HG02970 (cell line): ENCODE results near the gene DNM3.

Experiments
- ATAC-seq: cut with Tn5 transposase; IDR thresholded peaks from one replicate; pipeline ENCODE4 v1.9.1; 2021; ENCODE audit warnings: mild to moderate bottlenecking, moderate library complexity, moderate number of reproducible peaks; ENCODE audit not compliant: unreplicated experiment, low FRiP score

DNM3 gene

DNA sequence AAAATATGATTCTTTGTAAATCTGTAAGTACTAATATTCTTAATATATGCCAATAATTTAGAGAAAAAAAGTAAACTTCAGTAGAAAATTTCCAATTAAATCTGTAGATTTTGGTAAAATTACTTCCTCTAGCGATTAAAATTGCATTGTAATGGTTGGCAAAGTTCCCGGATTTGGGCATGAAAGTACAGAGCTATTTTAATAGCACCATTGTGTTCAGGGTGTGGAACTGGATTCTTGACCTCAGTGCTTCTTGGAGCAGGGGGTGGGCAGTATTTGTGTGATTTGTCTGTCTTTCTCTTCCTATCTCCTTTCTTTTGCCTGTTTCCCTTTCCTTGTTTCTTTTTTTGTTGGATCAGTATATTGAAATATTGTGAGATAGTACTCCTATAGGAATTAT is 72.1 kb downstream of the DNM3 start:
- no peak for ATAC-seq

DNA sequence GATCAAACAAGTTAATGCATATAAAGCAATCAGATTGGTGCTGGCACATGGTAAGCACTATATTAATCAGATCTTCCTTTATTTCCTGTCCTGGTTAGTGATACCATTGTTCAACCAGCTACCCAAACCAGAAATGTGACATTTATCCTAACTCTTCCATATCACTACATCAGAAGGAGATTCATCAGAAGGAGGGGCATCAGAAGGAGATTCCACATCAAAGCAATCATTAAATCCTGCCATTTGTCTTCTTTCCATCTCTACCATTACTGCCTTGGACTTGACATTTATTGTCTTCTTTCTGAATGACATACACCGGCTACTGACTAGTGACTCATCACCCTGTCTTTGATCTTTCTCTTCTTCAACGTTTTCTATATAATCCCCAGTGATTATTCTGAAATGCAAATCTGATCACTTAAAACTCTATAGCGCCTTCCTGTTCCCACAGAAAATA is 75.0 kb downstream of the DNM3 start:
- no peak for ATAC-seq

DNA sequence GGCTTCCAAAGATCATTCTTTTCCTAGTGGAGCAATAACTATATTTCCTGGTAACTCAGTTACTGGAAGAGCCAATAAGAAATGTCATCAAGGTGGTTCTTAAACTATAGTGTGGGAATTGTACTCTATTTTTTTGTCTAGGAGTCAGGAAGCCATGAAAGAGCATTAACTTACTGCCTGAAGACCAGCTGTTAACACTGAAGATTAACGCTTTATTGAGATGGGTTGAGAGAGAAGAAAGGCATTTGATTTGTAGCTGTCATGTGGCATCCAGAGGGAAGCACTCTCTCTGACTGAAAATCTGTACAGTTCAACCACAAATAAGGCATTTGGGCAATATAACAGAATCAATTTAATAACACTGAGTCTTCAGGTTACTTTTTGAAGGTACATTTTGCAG is 76.0 kb downstream of the DNM3 start:
- ATAC-seq: no peak

DNA sequence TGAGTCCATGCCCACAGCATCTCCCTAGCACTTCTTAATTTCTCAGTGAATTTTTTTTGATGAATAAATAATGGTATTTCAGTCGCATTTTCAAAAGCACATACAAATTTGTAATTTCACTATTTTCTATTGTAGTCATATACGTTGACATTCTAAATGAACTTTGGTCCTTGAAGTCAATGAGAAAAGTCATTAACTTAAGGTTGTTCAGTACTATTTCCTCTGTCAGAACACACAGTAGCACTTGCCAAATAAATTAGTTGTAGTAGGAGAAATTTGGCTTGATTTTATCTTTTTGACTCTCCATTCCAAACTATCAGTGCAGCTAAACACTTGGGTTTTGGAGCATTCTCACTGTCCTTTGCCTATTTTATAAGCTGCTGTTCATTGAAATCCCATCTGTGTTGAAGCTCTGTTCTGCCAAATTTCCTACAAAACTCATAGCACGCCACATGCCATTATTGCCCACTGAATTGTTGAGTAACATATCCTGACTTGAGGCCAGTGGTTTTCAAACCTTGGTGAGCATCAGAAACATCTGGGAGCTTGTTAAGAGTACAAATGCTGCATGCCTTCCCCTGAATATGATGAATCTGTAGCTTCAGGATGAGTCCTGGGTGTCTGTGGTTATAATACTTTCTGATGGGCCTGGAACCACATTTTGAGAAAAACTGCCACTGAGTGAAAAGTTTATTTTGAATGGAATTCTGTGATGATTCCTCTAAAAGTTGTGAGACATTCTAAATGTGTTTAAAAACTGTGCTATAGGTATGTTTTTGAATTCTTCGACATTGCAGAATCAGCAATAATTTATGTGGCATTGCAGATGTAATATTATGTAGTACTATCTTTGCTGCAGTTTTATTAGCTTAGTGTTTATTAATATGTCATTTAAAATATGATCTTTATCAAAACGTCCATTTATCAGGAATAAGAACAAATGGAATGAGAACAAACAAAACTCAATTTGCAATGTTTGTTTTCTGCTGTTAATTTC is 78.9 kb downstream of the DNM3 start:
- ATAC-seq: no peak

DNA sequence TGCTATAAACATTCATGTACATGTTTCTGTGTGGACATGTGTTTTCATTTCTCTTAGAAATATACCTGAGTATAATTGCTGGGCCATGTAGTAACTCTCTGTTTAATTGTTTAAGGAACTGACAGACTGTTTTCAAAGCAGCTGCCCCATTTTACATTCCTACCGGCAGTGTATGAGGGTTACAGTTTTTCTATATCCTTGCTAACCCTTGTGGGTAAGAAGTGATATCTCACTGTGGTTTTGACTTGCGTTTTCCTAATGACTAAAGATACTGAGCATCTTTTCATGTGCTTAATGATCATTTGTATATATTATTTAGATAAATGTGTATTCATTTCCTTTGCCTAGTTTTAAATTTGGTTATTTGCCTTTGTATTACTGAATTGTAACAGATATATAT is 81.7 kb downstream of the DNM3 start:
- no peak for ATAC-seq

DNA sequence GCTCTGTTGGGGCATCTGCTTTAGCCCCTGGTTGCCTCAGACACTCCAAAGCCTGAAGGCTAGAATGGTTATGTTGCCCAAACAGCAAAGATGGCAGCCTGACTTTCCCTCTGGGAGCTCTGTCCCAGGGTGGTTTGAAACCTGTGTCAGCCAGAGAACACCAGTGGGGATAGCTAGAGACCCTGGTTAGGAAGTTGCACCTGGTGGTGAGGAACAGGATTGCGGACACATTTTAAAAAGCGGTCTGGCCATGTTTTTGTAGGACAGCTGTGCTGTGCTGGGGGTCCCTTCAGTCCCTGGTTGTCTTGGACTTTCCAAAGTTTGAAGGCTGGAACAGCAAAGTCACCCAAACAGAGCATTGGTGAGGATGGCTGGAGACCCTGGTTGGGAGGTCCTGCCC is 87.8 kb downstream of the DNM3 start:
- ATAC-seq: no peak

DNA sequence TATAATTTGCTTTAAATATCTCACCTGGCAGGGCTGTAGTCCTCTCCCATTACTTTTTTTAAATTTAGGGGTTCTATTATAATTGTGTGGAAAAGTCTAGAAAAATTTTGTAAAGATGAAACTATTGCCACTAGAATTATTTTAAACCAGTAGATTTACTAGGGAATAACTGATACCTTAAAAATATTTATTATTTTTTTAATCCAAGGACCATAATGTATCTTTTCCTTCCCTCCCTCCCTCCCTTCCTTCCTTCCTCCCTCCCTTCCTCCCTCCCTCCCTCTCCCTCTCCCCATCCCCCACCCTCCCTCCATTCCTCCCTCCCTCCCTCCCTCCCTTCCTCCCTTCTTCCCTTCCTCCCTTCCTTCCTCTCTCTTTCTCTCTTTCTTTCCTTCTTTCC is 90.5 kb downstream of the DNM3 start:
- ATAC-seq: no peak

DNA sequence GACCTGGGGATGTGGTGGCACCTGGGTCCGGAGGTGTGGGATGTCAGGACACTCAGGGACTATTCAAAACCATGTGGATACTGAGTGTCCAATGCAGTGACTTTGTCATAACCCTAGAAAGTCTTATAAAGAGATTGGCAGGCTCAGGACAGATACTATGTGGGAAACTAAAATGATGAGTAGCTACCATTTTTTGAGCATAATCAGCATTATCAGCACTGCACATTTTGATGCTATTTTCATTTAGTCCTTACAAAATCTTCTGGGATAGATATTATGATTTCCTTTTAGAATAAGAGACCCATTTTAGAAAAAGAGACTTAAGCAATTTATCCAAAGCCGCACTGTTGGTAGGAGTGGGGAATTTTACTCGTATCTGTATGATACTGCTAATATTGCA is 93.4 kb downstream of the DNM3 start:
- ATAC-seq: no peak

DNA sequence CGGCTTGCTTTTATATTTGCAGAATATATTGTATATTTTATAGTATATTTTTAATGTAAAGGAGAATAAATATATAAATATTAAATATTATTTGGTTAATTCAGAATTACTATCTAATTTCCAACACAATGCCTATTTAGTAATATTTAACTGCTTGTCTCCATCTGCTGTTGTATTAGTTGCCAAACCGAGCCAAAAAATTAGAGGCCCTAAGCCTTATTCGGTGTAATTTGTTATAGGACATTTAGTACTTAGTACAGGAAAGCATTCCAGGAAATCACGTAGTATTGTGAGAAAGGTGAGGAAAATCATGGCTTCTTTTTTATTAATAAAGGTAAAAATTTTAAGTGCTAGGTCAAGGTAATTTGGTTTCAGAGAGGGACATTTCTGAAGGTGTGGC is 93.8 kb downstream of the DNM3 start:
- no peak for ATAC-seq

DNA sequence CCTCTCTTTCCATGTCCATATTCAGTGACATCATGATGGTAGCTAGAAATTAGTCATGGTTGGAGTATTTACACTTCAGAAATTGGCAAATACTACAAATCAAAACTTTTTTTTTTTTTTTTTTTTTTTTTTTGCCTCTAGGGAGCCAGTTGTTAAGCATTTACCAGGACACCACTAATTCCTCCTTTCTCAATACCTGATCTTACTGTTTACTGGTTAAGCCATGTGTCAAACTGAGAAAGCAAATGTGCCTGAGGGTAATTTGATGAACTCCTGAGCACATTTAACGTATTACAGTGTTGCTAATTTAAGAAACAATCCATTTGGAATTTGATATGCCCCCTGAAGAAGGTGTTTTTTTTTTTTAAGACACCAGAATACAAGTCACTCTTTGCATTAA is 94.4 kb downstream of the DNM3 start:
- ATAC-seq: no peak

DNA sequence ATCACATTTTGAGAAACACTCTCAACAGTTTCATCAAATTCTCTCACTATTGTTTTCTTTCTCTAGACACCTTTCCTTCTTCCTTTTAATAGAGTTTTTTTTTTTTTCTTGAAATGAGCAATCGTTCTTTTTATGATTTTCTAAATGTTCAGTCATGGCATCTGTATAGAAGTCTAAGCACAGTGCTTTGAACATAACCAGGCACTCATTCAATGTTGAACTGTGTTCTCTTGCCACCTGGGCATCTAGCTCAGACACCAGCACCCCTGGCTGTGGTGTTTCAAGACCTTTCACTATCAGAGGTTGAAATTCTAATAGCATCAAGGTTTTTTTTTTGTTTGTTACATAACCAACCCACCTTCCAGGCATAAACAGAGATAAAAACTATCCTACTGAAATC is 96.6 kb downstream of the DNM3 start:
- no peak for ATAC-seq

DNA sequence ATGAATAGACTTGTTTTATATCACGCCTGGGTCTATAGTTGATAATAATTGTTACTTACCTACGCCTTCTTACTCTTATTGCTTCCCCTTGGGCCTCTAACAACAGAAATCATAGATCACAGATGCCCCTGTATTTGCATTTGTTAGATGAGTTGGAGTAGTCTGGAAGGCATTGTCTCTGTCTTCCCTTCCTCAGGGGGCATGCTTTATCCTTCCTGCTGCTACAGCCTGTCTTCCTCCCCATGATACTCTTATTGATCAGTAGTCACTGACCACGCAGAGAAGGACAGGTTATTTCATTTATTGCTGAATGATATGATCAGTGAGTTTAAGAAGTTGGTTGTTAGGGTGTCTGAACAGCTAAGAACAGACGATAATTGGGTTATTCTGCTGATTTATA is 98.4 kb downstream of the DNM3 start:
- no peak for ATAC-seq

DNA sequence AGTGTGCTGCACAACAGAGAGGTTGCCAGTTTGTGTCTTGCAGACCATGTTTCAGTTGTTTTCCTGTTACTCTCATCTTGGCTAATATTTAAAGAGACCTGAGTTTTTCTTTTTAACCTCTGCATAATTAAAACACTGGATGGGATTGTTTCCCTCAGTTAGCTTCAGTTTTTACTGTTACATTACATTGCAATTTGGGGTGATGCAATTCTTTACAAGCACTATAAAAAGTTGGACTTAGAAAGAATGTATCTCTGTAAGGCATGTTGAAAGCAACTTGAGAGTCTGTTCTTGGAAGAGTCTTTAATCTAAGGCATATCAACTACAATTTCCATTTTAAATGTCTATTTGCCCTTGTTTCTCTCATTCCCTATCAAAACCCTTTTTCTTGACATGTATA is 99.1 kb downstream of the DNM3 start:
- no peak for ATAC-seq

DNA sequence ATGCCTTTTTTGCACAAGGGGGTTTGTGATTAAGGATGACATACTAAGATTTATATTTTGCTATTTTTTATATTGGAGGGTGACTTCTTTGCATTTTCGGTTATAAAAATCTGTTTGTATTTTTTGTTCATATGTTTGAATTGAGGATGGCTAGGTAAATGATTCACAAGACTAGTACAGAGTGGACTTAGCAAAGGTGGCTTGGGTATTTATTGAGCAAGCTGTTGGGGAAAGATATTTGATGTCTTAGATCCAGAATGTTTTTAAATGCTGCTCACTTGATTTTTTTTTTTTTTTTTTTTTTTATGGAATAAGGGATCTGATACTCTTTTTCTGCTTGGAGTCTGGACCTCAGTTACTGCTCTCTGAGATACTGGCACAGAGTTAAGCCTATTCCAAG is 100.6 kb downstream of the DNM3 start:
- ATAC-seq: no peak

DNA sequence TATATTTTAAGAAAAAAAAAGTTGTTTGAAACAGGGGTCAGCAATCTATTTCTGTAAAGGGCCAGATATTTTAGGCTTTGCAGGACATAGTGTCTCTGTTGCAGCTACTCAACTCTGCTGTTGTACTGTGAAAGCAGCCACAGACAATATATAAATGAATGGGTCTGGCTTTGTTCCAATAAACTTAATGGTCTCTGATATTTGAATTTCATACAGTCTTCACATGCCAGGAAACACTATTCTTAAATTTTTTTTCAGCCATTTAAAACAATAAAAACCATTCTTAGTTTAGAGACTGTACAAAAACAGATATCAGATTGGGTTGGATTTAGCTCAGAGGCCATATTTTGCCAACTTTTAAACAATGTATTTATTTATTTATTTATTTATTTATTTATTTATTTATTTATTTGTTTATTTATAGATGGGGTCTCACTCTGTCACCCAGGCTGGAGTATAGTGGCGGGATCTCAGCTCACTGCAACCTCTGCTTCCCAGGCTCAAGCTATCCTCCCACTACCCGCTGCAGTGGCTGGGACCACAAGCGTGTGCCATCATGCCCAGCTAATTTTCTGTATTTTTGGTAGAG is 102.8 kb downstream of the DNM3 start:
- no peak for ATAC-seq

DNA sequence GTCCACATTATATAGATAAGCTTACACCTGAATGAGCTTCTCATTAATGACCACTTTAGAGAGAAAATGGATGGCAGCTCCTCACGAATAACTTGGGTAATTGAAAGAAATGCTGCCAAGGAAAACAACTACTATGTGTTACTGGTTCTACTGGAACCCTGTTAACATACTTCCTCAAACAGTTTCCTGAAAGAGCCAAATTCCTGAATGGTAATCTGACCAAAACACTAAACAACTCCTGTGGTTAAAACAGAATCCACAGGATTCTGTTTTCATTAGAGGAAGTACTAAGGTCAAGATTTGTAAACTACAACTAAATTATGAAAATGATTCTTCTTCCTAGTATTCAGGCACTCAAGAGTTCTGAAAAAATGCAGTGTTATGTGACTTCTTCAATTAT is 107.2 kb downstream of the DNM3 start:
- ATAC-seq: no peak

DNA sequence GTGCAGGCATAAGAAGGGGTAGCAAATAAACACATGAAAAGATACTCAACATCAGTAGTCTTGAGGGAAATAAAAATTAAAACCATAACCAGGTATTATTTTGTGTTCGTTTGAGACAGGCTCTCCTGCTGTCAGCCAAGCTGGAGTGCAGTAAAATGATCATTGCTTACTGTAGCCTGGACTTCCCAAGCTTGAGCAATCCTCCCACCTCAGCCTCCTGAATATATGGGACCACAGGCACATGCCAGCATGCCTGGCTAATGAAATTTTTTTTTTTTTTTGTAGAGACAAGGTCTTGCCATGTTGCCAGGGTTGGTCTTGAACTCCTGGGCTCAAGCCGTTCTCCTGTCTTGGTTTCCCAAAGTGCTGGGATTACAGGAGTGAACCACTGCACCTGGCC is 108.0 kb downstream of the DNM3 start:
- no peak for ATAC-seq

DNA sequence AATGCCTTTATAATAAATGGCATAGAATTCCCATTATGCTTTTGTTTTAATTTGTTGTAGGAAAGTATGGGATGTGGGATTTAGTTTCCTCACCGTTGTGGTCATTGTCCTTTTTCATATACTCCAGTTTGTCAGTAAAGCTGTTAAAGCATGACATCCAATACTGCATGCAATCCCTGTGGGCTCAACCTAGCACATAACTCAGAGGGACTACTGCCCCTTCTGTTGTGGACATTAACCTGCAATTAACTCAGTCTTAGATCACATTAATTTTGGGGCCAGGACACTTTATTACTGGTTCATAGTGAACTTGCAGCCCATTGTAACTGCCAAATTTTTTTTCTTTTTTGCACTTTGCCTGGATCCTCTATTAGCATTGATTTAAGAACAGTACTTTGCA is 112.5 kb downstream of the DNM3 start:
- no peak for ATAC-seq

DNA sequence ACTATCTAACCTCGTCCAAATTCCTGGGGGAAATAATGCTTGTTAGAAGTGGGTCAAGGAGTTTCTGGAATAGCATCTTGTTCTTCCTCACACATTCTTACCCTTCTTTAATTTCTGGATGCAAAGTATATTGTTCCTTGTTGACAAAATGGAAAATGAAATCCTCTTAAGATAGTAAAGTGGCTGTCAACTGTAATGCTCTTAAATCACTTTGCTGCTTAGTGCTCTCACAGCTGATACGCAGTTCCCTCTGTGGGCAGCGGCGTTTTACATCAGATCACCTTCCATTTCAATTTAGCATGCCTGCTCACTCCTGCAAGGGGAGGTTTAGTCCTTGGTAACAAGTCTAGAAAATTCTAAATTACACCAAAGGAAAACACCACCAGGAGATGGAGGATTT is 113.1 kb downstream of the DNM3 start:
- ATAC-seq: no peak

DNA sequence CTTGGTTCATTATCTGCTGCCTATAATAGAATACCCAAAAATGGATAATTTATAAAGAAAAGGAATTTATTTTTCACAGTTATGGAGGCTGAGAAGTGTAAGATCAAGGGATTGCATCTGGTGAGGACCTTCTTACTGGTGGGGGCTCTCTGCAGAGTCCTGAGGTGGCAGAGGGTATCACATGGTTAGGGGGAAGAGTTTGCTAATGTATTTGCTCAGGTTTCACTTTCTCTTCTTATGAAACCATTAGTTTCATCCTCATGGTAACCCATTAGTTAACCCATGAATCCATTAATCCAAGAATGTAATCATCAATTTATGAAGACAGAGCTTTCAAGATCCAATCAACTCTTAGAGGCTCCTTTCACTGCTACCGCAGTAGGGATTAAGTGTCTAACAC is 120.6 kb downstream of the DNM3 start:
- no peak for ATAC-seq

DNA sequence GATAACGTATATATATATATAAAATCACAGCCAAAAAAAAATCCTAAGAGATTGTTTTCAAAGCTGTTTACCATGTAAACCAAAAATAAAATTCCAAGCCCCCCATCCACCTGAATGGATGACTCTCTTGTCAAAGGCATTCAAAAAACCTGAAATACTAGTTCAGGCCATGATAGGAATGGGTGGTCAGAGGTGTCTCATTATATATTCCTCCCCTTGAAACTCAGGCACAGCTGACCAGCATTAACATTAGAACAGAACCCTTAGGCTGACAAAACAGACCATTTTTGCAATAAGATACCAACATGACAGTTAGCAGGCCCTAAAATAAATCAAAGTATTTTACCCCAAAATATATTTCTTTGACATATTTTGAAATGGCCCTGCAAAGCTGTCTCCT is 122.5 kb downstream of the DNM3 start:
- no peak for ATAC-seq

DNA sequence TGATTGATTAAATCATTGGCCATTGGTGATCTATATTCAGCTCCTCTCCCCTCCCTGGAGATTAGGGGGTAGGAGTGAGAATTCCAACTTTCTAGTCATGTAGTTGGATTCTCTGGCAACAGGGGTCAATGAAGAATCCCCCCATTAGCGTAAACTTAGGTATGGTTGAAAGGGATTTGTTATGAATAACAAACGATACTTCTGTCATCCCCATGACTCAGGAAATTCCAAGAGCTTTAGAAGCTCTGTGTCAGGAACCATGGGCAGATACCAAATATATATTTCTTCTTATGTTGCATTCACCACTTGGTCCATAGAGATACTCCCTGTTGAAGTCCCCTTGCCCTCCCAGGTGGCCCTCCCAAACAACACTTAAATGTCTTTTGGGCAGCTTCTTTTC is 124.5 kb downstream of the DNM3 start:
- no peak for ATAC-seq
